ENCODE results near the gene VIPR1. TPM values are rescaled to one million over a fixed set of nuclear protein-coding genes. Genes with fewer than 3 reads are reported as not detected.
A peak's percentile ranks its signal among the peaks of the same experiment; 100 is the strongest.

The VIPR1 gene
- total RNA-seq, 4 donors from 2014 or later, result 3.0 to 6.6 (median 4.6) TPM

DNA sequence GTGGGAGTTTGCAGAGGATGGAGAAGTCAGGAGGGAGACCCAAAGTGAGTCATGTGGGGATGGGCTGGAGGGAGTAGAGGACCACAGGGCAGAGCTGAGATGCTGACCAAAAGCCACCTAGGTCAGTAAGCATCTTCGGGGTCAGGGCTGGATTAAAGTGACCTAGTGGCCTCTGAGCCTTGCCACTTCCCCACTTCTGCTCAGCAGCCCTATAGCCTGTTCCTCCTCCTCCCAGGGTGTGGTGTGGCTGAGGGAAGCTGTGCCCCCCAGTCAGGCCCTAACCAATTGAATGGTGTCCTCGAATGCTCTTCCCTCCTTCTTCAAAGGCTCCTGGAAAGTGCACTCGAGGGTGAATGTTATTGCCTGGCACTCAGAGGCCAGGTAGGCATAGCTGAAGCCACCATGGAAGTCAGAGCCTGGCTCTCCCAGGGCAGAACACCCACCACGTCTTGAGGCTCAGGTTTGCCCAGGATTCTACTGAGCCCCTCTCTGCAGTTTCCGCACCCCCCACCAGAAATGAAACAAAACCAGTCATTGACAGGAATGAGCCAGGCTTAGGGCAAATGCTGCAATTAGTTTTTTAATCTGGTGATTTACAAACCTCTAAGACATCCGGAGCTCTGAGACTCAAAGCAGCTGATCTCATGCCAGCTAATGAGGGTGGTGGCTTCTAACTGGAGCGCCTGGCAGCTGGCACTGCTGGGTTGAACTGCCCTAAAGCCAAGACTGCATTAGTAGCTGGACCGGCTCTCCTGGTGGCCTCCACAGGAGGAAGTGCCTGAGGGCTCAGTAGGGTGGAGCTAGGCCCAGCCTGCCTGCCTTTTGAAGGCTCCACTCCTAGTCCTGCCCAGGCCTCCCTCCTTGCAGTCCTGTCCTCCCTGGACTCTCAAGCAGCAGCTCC, 26.0 kb upstream of the VIPR1 start:
- DNase-seq (ENCODE audit: extremely low spot score), result peak; percentile 90
- Histone ChIP-seq H3K27me3 (peaks cover 0 to 9% (median 0%) of the 10 kb centered on the region in 4 donors), H3K27ac (replicated peaks in 1 of 4) (no peak overlapping the region), H3K9me3 (peaks cover 0 to 27% (median 12%) of the 10 kb centered on the region in 4 donors), H3K36me3 (no peaks in the 10 kb centered on the region), H3K4me1 (no peaks in the 10 kb centered on the region), H3K4me3 (no peak overlapping the region)
- intact Hi-C loops (cut with DNase I), result no loop called here
- TF ChIP-seq POLR2AphosphoS5 (IDR thresholded peaks at IDR 0.05) (no peak), POLR2A (IDR thresholded peaks at IDR 0.05; ENCODE audit: low read depth) (no peak), EP300 (IDR thresholded peaks at IDR 0.05) (no peak)
- TF ChIP-seq, protein P1, sequence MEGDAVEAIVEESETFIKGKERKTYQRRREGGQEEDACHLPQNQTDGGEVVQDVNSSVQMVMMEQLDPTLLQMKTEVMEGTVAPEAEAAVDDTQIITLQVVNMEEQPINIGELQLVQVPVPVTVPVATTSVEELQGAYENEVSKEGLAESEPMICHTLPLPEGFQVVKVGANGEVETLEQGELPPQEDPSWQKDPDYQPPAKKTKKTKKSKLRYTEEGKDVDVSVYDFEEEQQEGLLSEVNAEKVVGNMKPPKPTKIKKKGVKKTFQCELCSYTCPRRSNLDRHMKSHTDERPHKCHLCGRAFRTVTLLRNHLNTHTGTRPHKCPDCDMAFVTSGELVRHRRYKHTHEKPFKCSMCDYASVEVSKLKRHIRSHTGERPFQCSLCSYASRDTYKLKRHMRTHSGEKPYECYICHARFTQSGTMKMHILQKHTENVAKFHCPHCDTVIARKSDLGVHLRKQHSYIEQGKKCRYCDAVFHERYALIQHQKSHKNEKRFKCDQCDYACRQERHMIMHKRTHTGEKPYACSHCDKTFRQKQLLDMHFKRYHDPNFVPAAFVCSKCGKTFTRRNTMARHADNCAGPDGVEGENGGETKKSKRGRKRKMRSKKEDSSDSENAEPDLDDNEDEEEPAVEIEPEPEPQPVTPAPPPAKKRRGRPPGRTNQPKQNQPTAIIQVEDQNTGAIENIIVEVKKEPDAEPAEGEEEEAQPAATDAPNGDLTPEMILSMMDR (IDR thresholded peaks at IDR 0.05), result no peak
- WGBS, result 32% methylated on average over 6 of the region's 8 CpGs

DNA sequence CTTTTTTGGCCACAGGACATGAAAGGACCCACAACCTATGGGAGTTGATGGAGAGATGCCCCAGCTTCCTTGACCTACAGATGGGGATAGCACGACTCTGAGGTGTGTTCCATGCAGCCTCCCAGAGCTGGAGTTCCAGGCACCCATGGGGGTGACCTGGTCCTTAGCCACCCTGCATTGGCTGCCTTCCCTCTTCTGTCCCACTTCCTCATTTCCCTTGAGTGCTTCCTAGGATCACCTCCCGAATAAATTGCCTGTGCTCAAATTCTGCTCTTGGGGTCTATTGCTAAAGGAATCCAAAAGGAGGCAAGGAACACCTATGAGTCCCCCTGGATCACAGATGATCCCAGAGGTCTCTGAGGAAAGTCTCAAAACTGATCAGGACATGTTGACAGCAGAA, 24.7 kb upstream of the VIPR1 start:
- DNase-seq (ENCODE audit: extremely low spot score), result no peak
- WGBS, result 61% methylated on average over 2 of the region's 2 CpGs
- TF ChIP-seq, protein P1 (IDR thresholded peaks at IDR 0.05), result no peak
- TF ChIP-seq EP300 (IDR thresholded peaks at IDR 0.05) (no peak), POLR2AphosphoS5 (IDR thresholded peaks at IDR 0.05) (no peak), POLR2A (IDR thresholded peaks at IDR 0.05; ENCODE audit: low read depth) (no peak)
- H3K4me3 ChIP-seq, result no peak overlapping the region
- peaks cover 0 to 5% (median 0%) of the 10 kb centered on the region in 4 donors for H3K27me3 ChIP-seq
- no peak overlapping the region for H3K27ac ChIP-seq (replicated peaks in 1 of 4)
- no peaks in the 10 kb centered on the region for H3K36me3 ChIP-seq
- intact Hi-C loops (cut with DNase I), result no loop called here
- H3K4me1 ChIP-seq, result no peaks in the 10 kb centered on the region
- peaks cover 0 to 34% (median 20%) of the 10 kb centered on the region in 4 donors for H3K9me3 ChIP-seq

DNA sequence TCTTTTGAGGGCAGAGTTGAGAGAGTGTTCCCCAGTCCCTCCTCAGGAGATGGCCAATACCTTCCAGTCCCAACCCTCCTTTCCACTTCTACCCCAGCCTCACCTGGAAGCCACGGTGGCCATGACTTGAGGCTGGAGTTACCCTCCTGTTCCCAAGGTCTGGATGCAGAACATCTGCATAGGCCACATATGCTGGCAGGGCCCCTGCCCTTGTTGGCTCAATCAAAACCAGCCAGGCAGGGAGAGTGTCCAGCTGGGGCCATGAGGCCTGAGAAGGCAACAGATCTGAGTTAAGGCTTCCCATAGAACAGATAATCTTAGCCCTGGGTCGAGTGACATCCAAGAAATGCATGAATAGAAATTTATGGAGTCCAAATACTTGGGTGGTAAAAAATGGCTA, 23.6 kb upstream of the VIPR1 start:
- peak; percentile 72 for DNase-seq (ENCODE audit: extremely low spot score)
- Histone ChIP-seq H3K9me3 (peaks cover 0 to 34% (median 20%) of the 10 kb centered on the region in 4 donors), H3K4me1 (no peaks in the 10 kb centered on the region), H3K27me3 (no peaks in the 10 kb centered on the region), H3K27ac (replicated peaks in 1 of 4) (no peak overlapping the region), H3K4me3 (no peak overlapping the region), H3K36me3 (no peaks in the 10 kb centered on the region)
- TF ChIP-seq POLR2A (IDR thresholded peaks at IDR 0.05; ENCODE audit: low read depth) (no peak), POLR2AphosphoS5 (IDR thresholded peaks at IDR 0.05) (no peak), EP300 (IDR thresholded peaks at IDR 0.05) (no peak)
- TF ChIP-seq, protein P1 (IDR thresholded peaks at IDR 0.05), result no peak
- WGBS, result 24% methylated on average over 2 of the region's 2 CpGs
- intact Hi-C loops (cut with DNase I), result no loop called here

DNA sequence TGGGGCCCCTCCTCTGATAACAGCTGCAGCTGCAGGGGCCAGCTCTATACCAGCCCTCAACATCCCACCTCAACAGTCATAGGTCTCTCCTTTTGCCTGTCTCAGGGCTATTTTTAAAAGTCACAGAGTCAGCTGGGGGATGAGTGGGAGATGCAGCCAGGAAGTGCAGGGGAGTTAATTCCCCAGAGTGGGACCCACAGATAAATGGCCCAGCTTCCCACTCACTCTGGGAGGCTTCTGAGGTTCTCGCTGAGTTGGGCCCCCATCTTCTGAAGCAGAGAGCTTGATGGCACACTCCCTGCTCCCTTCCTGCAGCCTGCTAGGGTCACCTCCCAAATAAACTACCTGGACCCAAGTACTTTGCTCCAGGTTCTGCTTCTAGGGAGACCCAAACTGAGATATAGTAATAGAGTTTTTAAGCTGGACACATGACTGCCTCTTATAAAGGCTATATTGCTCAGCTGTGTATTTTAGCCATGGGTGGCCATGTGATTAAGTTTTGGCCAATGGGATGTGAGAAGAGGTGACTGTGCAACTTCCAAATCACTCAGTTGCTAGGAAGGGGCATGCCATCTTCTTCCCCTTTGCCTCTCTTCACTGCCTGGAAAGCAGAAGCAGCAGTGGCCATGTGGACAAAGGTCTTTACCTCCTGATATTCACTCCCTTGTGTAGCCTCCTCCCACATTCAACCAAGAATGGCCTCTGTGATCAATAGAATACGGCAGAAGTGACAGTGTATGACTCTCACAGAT, 15.5 kb upstream of the VIPR1 start:
- DNase-seq (ENCODE audit: extremely low spot score), result no peak
- Histone ChIP-seq H3K27ac (replicated peaks in 1 of 4) (no peak overlapping the region), H3K36me3 (no peaks in the 10 kb centered on the region), H3K9me3 (peaks cover 0 to 8% (median 1%) of the 10 kb centered on the region in 4 donors), H3K4me3 (no peak overlapping the region), H3K4me1 (peaks cover 0 to 16% (median 7%) of the 10 kb centered on the region in 4 donors), H3K27me3 (no peaks in the 10 kb centered on the region)
- intact Hi-C loops (cut with DNase I), result no loop called here
- TF ChIP-seq, protein P1 (IDR thresholded peaks at IDR 0.05), result no peak
- TF ChIP-seq POLR2A (IDR thresholded peaks at IDR 0.05; ENCODE audit: low read depth), result no peak
- TF ChIP-seq EP300 (IDR thresholded peaks at IDR 0.05), result no peak
- TF ChIP-seq POLR2AphosphoS5 (IDR thresholded peaks at IDR 0.05), result no peak
- WGBS, result 100% methylated on average over 1 of the region's 2 CpGs
